HEK293T (cell line): Measurements from ENCODE around the gene INA.

Source experiments
- ARNT ChIP-seq: fragments of 450-650 bp; IDR thresholded peaks from 2 replicates; pipeline ENCODE4 v1.6.1; 2017; ENCODE audit warnings: mild to moderate bottlenecking
- FOXM1 ChIP-seq: fragments of 450-650 bp; IDR thresholded peaks from 2 replicates; pipeline ENCODE4 v1.6.1; 2017; ENCODE audit warnings: mild to moderate bottlenecking, borderline replicate concordance
- LEF1 ChIP-seq: fragments of 450-650 bp; IDR thresholded peaks from 2 replicates; pipeline ENCODE4 v1.6.1; 2017; ENCODE audit warnings: mild to moderate bottlenecking, borderline replicate concordance
- SP1 ChIP-seq: fragments of 450-650 bp; IDR thresholded peaks from 2 replicates; pipeline ENCODE4 v1.6.1; 2017
- SUZ12 ChIP-seq: fragments of 450-650 bp; IDR thresholded peaks from 2 replicates; pipeline ENCODE4 v1.6.1; 2016; ENCODE audit warnings: mild to moderate bottlenecking
- TARDBP ChIP-seq: fragments of 450-650 bp; IDR thresholded peaks from 2 replicates; pipeline ENCODE4 v1.6.1; 2016

- TF ChIP-seq SP1 (no peak), ARNT (no peak), SUZ12 (no peak), LEF1 (no peak), TARDBP (no peak), FOXM1 (no peak)
Measured at GRCh38 chr10:103273041-103273441, 3.9 kb upstream of the INA start.
